SK-N-DZ (cell line): ENCODE results near the gene MSH2. TPM values are rescaled to one million over a fixed set of nuclear protein-coding genes. Genes with fewer than 3 reads are reported as not detected.
"Not testable (repeated sequence)": the region's sequence is repeated elsewhere in the genome, so short reads cannot be mapped to it uniquely, and the experiment has no call there.

Experiments
- DNase-seq: peaks from one replicate; pipeline ENCODE4 v3.0.0-alpha.2; 2015; ENCODE audit warnings: low spot score
- polyA plus RNA-seq, 2 experiments: library from polyadenylated mRNA; depleted of rRNA; stranded (reverse); fragments of >200 nt; gene quantifications; 2 replicates each; pipeline ENCODE4 v1.2.3, GENCODE V29; 2014

Gene MSH2
- polyA plus RNA-seq (2014; cell fraction: cytosol; rRNA removed): 133 and 135 TPM in 2 replicates
- polyA plus RNA-seq (2014; cell fraction: nucleus; rRNA removed): 67.8 and 75.6 TPM in 2 replicates

DNA sequence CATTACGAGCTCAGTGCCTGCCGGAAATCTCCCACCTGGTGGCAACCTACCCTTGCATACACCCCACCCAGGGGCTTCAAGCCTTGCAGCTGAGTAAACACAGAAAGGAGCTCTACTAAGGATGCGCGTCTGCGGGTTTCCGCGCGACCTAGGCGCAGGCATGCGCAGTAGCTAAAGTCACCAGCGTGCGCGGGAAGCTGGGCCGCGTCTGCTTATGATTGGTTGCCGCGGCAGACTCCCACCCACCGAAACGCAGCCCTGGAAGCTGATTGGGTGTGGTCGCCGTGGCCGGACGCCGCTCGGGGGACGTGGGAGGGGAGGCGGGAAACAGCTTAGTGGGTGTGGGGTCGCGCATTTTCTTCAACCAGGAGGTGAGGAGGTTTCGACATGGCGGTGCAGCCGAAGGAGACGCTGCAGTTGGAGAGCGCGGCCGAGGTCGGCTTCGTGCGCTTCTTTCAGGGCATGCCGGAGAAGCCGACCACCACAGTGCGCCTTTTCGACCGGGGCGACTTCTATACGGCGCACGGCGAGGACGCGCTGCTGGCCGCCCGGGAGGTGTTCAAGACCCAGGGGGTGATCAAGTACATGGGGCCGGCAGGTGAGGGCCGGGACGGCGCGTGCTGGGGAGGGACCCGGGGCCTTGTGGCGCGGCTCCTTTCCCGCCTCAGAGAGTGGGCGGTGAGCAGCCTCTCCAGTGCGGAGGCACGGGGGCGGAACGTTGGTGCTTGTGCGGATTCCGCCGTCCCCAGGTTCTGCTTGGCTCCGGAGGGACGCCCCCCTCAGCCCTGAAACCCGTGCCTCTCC is at the start of gene MSH2:
Gene MSH2 (plus strand): TSS at position 352 of the 804 bp plus-strand sequence. CDS start 36 bp downstream, at position 388.
- DNase-seq: peak; percentile 97

DNA sequence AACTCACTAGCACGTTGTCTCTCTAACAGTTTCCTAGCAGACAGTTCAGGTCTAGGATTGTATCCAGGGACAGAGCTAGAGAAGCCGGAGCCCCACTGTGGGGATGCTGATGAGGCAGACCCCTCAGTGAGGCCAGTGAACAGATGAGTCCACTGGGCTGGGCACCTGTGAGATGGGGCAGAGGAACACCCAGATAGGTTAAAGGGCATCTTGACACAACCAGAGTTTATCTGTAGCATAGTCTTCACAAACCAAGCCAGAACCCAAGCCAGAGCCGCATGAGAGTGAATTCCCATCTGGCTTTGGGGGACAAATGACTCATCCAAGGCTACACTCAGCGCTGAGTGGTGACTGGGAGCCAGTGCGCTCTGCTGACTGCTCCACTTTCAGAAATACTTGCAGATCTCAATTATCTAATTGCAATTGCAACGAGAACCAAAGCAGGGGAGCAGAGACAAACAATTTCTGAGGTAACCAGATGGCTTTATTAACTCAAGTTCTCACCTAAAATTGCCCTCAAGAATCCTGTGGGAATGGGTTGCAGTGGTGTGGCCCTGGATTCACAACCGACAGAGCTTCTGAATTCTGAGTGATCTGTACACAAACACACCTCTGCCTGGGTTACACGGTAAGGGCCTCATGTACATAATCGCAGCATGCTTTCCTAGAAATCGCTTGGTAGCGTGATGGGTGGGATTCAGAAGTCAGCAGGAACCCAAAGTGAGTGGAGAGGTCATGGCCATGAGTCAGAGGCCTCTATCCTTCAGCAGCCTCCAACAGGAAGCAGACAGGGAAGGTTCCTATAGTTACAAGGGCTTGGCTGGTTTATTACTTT is 48.7 kb upstream of the MSH2 start:
- DNase-seq: no peak

DNA sequence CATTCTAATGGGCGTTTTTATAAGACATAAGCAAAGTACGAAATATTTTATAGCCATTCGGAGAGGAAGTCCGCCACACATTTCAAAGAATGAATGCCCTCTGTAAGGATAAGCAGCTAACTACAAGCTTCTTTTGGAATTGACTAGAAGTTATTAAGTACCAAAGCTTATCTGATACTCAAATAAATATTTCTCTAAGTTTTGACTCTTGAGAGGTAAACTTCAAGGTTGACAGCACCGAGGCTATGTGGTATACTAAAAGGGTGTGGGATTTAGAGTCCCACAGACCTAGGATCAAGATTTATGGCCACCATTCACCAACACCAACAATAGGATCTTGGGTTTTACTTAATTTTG is 48.1 kb upstream of the MSH2 start:
- no peak for DNase-seq

DNA sequence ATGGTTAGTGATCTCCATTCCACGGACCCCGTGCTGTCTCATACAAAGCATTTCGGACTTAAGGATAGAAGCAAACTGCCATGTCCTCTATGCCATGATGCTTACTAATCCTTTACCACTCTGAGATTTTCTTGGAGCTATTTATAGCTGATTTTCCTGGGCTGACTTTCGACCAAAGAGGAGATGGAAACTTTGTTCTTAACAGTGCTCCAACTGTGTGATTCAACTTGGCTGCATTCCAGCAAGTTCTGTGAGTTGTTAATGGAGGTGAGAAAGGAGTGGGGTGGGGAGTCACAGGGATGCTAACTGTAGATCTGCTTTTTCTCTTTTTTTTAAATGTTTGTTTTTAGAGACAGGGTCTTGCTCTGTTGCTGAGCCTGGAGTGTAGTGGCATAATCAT is 45.5 kb upstream of the MSH2 start:
- no peak for DNase-seq

DNA sequence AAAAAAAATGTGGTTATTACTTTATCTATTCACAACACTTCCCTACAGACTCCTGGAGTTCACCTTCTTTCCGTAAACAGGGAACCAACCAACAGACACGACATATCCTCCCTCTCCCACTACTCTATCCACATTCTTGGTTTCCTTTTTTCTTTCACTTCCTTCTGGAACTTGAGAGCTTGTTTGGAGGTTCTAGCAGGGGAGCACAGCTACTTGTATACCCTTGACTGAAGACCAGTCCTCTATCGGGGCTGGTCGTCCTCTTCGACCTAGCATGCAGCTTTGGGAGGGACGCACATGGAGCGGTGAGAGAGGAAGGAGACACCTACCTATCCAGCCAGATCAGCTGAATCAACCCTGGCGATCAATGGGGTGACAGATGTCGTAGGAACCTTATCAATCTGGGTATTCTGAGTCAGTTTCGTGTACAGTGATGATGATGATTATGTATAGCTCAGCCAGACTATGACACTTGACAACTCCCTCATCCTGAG is 43.5 kb upstream of the MSH2 start:
- DNase-seq: no peak

DNA sequence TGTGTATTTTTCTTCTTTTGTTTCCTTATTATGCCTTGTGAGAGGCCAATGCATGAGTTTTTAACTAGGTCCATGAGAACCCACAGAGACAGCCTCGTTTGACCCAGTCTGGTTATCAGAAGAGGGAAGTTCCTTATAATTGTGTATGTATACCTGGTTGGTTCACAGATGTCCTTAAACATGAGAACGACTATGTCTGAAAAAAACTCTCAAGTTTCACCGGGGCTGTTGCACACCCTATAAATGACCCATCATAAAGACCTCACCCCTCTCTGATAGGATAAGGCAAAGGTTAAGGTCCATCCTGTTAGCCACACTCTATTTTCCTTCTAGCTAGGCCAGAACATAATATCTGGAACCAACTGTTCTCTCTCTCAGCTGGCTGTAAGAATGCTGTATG is 42.7 kb upstream of the MSH2 start:
- DNase-seq: no peak

DNA sequence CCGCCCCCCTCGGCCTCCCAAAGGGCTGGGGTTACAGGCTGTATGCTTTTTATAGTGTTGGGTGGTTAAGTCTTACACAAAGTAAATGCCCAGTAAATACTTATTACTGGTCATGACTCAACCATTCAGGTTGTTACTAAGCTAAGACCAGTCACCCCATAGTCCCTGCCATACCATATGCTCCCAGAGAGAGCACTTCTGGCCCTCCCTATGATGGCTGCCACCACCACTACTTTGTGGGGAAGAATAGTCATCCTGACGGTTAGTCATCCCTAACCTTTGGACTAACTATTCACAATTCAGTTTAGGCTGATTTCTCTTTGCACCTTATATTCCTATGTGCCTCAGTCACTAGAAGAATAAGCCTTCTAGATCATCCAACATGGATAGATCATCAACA is 42.0 kb upstream of the MSH2 start:
- DNase-seq: no peak

DNA sequence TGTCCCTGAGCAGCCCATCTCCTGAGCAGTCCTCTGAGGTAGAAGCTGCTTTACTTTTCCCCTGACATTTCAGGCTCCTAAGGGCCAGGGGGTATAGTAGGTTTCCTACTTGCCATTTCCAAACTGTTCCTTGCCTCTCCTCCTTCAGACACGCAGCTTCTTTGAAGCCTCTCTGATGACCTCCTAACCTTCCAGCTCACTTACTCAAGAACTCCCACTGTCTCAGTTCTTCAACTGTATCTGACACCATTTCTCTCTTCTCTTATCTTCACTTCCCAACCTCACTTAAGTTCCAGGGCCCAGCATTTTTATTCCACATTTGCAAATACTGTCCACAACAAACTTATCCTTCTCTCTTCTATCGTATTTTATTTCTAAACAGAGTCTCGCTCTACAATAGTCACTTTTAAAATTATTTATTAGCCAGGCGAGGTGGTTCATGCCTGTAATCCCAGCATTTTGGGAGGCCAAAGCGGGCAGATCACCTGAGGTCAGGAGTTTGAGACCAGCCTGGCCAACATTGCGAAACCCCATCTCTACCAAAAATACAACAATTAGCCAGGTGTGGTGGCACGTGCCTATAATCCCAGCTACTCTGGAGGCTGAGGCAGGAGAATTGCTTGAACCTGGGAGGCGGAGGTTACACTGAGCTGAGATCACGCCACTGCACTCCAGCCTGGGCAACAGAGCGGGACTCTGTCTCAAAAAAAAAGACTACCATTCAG is 41.3 kb upstream of the MSH2 start:
- not testable (repeated sequence) for DNase-seq

DNA sequence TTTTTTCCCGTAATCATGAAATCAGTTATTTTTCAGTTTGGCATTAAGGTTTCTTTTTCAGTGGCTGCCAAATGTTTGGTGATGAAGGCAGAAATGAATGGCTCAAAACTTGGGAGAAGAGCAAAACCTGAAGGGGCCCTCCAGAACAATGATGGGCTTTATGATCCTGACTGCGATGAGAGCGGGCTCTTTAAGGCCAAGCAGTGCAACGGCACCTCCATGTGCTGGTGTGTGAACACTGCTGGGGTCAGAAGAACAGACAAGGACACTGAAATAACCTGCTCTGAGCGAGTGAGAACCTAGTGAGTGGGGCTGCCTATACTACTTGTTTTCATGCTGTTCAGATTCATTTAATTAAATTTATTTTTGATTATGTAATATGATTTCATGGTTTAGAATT is 29.2 kb upstream of the MSH2 start:
- peak; percentile 35 for DNase-seq

DNA sequence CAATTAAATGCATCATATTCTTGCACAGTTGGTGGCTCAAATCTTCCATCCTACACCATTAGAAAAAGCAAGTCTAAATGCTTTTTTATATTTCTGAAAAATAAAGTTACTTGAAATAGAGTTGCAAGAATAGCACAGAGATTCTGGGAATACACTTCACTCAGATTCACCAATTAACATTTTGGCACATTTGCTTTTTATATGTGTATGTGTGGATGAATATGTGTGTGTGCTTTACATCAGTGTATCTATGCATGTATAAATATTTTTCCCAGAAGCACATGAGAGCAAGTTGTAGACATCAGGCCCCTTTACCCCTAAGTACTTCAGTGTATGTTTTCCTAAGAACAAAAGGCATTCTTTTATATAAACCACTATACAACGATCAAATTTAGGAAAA is 27.6 kb upstream of the MSH2 start:
- DNase-seq: no peak

DNA sequence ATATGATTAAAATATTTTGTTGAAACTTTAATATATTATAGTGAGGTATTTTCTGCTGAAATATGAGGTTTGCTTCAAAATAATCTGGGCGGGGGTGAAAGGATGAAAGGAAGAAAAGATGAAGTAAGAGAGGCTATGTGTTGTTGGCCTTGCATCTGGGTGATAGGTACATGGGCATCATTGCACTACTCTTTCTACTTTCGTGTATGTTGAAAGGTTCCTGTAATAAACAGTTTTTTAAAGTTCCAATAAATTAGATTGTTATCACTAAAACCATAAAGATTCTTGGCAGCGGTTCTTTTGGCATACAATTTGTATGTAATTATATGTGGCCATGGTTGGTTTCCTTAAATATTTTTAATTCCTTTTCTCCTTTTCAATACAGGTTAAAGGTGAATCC is 23.6 kb upstream of the MSH2 start:
- no peak for DNase-seq

DNA sequence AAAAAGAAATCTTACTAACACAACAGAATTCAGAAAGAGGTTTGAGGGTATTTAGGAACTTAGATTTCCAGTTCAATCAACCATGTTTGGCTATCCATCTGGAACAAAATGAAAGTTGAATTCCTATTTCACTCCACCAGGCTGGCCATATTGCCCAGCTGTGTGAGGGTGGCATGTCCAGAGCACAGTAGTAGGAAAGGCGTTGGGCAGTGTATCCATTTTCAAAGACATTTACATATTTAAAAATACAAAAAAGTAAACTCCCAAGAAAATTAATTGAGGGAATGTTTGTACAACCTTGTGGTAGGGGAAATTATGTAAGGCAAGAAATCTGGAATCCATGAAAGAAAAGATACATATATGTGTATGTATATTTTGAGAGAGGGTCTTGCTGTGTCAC is 21.5 kb upstream of the MSH2 start:
- no peak for DNase-seq

DNA sequence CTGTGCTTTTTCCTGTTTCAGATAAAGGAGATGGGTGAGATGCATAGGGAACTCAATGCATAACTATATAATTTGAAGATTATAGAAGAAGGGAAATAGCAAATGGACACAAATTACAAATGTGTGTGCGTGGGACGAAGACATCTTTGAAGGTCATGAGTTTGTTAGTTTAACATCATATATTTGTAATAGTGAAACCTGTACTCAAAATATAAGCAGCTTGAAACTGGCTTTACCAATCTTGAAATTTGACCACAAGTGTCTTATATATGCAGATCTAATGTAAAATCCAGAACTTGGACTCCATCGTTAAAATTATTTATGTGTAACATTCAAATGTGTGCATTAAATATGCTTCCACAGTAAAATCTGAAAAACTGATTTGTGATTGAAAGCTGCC is 16.4 kb upstream of the MSH2 start:
- DNase-seq: no peak

DNA sequence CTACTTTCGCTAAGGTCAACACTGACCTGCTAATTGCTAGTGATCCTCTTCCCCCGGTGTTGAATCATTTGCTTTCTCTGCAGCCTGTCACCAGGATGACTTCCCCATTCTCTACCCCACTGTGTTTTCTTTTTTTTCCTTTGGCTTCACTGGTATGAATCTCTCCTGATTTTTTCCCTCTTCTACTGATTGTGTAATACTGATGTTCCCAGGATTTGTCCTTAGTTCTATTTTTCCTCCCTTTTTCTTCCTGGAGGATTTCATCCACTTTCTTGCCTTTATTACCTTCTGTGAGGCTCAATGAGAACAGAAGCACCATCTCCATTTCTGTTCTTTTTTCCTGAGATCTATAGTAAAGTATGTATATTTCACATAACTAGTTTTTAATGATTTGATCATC is 14.1 kb upstream of the MSH2 start:
- no peak for DNase-seq

DNA sequence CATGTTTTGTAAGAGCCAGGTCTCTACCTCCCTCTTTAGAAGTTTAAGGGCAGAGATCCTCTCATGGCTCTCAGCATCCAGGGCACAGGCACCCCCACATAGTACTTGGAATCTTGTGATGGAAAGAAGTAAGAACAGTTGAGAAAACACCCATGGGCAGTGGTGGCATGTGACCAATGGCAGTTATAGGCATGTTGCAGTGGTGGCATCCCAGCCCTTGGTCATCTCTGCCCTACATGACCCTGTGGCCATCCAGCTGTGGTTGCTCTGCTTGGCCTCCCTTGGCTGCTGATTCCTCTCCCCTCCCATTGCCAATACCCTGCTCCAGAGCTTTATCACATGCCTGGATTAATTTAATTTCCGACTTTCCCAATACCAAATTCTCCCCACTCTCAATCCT is 13.3 kb upstream of the MSH2 start:
- no peak for DNase-seq

DNA sequence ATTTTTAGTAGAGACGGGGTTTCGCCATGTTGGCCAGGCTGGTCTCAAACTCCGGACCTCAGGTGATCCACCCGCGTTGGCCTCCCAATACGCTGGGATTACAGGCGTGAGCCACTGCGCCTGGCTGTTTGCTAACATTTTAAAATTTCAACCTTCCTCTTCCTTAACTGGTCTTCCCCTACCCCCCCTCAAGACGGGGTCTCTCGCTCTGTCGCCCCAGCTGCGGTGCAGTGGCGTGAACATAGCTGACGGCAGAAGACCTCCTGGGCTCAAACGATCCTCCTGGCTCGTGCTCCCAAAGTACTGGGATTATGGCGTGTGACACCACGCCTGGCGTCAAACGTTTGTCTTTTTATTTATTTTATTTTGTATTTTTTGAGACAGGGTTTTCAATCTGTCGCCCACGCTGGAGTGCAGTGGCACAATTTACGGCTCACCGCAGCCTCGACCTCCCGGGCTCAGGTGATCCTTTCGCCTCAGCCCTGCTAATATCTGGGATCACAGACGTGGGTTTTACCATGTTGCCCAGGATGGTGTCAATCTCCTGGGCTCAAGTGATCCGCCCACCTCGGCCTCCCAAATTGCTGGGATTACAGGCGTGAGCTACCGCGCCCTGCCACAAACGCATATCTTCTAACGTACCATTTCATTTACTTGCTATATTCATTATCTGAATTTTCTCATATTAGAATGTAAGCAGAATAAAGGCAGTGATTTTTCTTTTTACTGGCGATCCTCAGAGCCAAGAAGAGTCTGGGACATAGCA is 984 bp upstream of the MSH2 start:
- DNase-seq: no peak

DNA sequence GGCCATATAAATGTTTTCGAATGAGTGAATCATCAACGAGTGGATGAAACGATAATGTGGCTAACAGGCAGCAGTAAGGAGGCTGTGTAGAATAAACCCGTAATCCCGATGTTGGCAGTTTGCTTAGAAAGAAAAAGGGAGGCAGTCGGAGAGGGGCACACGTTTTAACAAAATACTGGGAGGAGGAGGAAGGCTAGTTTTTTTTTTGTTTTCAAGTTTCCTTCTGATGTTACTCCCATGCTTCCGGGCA is 476 bp upstream of the MSH2 start:
- DNase-seq: no peak

DNA sequence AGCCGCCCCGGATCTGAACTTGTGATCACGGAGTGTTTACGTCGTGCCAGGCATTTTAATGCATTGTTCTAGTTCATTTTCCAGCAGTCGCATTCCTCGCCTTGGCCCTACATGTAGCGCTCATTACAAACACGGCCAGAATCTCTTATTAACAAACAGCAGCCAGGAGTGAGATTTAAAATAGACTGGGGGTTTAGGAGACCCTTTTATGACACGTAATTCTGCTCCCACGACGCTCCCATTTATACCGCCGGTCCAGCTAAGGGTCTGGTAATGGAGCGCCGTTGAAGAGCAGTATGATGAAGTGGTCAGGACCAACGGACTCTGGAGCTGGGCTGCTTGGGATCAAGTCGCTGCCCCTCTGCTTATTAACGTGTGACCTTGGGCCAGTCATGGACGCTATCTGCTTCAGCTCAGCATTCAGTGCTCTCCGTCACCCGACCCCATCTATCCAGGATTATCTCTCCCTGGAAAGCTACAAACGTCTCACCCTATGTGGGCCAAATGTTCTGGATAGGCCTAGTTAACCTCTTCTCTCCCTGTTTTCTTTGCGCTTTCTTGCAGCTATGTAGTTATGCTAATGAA is 745 bp downstream of the MSH2 start:
- peak; percentile 22 for DNase-seq

DNA sequence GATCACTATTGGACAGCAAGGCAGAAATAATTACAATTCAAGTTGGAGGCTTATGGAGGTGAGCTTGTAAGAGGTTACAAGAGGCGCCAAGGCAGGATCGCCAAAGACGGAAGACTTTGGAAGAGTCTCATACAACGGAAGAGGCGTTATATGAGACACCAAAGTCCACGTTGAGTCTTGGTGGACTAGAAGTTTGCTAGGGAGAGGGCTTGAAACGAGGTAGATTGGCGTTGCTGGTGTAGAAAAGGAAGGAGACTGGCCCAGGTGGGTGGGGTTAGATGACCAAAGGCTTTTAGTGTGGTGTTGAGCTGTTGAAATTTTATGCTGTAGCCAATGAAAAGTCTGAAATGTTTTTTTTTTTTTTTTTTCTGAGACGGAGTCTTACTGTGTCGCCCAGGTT is 1.4 kb downstream of the MSH2 start:
- no peak for DNase-seq

DNA sequence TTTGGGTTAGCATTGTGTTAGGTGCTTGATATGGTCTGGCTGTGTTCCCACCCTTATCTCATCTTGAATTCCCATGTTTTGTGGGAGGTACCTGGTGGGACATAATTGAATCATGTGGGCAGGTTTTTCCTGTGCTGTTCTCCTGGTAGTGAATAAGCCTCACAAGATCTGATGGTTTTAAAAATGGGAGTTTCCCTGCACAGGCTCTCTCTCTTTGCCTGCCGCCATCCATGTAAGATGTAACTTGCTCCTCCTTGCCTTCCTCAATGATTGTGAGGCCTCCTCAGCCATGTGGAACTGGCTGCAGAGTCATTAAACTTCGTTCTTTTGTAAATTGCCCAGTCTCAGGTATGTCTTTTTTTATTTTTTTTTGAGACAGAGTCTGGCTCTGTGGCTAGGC is 2.8 kb downstream of the MSH2 start:
- no peak for DNase-seq

DNA sequence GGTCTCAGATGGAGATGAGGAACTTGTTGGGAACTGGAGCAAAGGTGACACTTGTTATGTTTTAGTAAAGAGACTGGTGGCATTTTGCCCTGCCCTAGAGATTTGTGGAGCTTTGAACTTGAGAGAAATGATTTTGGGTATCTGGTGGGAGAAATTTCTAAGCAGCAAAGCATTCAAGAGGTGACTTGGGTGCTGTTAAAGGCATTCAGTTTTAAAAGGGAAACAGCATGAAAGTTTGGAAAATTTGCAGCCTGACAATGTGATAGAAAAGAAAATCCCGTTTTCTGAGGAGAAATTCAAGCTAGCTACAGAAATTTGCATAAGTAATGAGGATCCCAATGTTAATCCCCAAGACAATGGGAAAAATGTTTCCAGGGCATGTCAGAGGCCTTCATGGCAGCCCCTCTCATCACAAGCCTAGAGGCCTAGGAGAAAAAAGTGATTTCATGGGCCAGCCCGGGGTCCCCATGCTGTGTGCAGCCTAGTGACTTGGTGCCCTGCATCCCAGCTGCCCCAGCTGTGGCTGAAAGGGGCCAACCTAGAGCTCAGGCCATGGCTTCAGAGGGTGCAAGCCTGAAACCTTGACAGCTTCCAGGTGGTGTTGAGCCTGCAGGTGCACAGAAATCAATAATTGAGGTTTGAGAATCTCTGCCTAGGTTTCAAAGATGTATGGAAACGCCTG is 3.8 kb downstream of the MSH2 start:
- not testable (repeated sequence) for DNase-seq
